Kidney epithelial cell (primary cell): Measurements from ENCODE around the gene RASA1. TPM values are rescaled to one million over a fixed set of nuclear protein-coding genes. Genes with fewer than 3 reads are reported as not detected.

Source experiments
- DNase-seq: peaks from one replicate; pipeline ENCODE4 v3.0.0-alpha.2; 2010; ENCODE audit warnings: low read depth
- H3K27me3 ChIP-seq: 2 replicates; pipeline ENCODE4 v1.6.0; 2011; ENCODE audit warnings: low read length; ENCODE audit not compliant: control insufficient read depth, insufficient read depth
- H3K36me3 ChIP-seq: 2 replicates; pipeline ENCODE4 v1.5.1; 2011; ENCODE audit warnings: low read length; ENCODE audit not compliant: control insufficient read depth, insufficient read depth
- H3K4me3 ChIP-seq: 2 replicates; pipeline ENCODE4 v1.5.1; 2011; ENCODE audit warnings: low read depth, mild to moderate bottlenecking, control low read depth, low read length
- CTCF ChIP-seq: IDR thresholded peaks from 2 replicates; pipeline ENCODE4 v1.5.1; 2011; ENCODE audit warnings: mild to moderate bottlenecking, moderate library complexity, low read length, control low read depth, inconsistent platforms; ENCODE audit not compliant: insufficient read depth, poor library complexity, severe bottlenecking
- total RNA-seq: library from RNA; depleted of rRNA; stranded (reverse); fragments of >200 nt; gene quantifications from 2 replicates; pipeline ENCODE4 v1.2.3, GENCODE V29; 2015

Gene RASA1
- total RNA-seq, 1 donor from 2014 or later = 42.8 TPM

- H3K4me3 ChIP-seq = no peak overlapping the region
- no peaks in the 10 kb centered on the region for H3K27me3 ChIP-seq
- TF ChIP-seq CTCF = peak; percentile 39
- no peak for DNase-seq
- H3K36me3 ChIP-seq = peaks cover 2% of the 10 kb centered on the region
Measured at GRCh38 chr5:87400305-87400899, 132.7 kb downstream of the RASA1 start.

- TF ChIP-seq CTCF = no peak
- Histone ChIP-seq H3K4me3 (no peak overlapping the region), H3K36me3 (peaks cover 2% of the 10 kb centered on the region), H3K27me3 (no peaks in the 10 kb centered on the region)
- DNase-seq = no peak
Measured at GRCh38 chr5:87401626-87402025, 133.9 kb downstream of the RASA1 start.

- DNase-seq = no peak
- Histone ChIP-seq H3K36me3 (peaks cover 2% of the 10 kb centered on the region), H3K4me3 (no peak overlapping the region), H3K27me3 (no peaks in the 10 kb centered on the region)
- TF ChIP-seq CTCF = no peak
Measured at GRCh38 chr5:87403409-87403808, 135.7 kb downstream of the RASA1 start.

GRCh38 chr5:87403899-87404298 is 136.2 kb downstream of the RASA1 start:
- Histone ChIP-seq H3K36me3 (peaks cover 2% of the 10 kb centered on the region), H3K4me3 (no peak overlapping the region), H3K27me3 (no peaks in the 10 kb centered on the region)
- no peak for TF ChIP-seq CTCF
- DNase-seq = no peak

DNA sequence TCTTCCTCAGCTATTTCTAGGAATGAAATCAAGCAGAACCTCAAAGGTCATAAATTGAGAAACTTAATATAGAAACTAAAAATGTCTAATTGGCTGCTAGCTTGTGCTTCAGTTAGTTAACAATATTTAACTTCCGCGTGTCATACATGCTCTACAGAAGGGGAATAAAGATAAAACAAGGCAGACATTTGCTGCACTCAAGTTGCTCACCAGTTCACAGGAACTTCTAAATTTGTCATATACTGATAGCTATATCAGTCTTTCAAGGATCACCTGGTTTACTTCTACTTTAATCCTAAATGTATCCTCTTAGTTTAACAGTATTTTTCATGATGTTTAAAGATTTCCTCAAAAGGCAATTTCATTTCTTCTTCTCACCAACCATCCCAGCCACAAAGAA is 136.7 kb downstream of the RASA1 start:
- no peak for DNase-seq
- Histone ChIP-seq H3K36me3 (peaks cover 2% of the 10 kb centered on the region), H3K27me3 (no peaks in the 10 kb centered on the region), H3K4me3 (no peak overlapping the region)
- TF ChIP-seq CTCF = no peak

DNA sequence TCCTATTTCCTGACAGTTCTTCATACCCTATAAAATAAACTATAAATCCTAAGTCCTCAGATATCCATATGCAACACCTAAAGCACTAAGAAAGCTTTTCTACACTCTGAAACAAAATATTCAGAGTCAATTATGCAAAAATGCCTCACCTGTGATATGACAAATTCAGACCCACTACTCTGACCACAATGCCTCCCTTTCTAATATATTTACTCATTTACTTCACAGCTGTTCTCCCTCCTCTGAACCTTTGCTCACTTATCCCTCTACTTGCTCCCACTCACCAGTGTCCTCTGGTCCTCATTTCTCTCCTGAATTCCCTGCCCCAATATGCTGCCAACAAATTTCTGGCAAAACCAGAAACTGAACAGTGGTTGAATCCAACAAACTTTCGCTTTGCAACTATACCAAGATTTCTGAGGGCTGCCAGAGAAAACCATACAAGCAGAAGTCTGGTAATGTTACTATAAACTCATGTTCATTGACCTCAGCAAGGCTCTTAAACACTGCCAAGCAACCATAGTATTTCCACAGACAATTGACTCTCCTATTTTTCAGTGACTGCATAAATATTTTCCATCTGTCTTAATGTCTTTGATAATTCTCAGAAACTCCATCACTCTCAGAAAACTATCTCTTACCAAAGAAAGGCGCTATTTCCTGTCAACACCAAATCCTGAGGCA is 137.9 kb downstream of the RASA1 start:
- no peak for TF ChIP-seq CTCF
- H3K27me3 ChIP-seq = no peaks in the 10 kb centered on the region
- H3K4me3 ChIP-seq = no peak overlapping the region
- H3K36me3 ChIP-seq = peaks cover 2% of the 10 kb centered on the region
- DNase-seq = no peak
